Activated CD8-positive, alpha-beta memory T cell treated with anti-CD3 and anti-CD28 coated beads for 36 hours (primary cell): ENCODE results near the gene NFATC4. TPM values are rescaled to one million over a fixed set of nuclear protein-coding genes. Genes with fewer than 3 reads are reported as not detected.

Experiments used
- CTCF ChIA-PET: fragments of 350-600 bp; sonication (Branson Sonifier 250); formaldehyde crosslinking; loops from one replicate; lab custom pipeline; 2021; ENCODE audit warnings: antibody characterized with exemption; lab: Charles Lee
- POLR2A ChIA-PET: fragments of 350-600 bp; sonication (Branson Sonifier 250); formaldehyde crosslinking; loops from one replicate; lab custom pipeline; 2021; ENCODE audit warnings: antibody characterized with exemption; lab: Charles Lee
- total RNA-seq, 2 experiments: library from RNA; stranded (reverse); gene quantifications; one replicate each; pipeline ENCODE4 v1.2.3, GENCODE V29; 2021

Gene NFATC4
- total RNA-seq, 2 experiments from 2014 or later: 0.78 to 0.93 TPM

- CTCF ChIA-PET: interaction anchor here (1.4 to 11.3 kb wide), 2 partner anchors 9 to 95 kb away, joined by 5 to 334 read pairs; partner anchors contain the start of genes ADCY4 and RIPK3
Measured at GRCh38 chr14:24427537-24428508, 59.8 kb downstream of the NFATC4 start.

GRCh38 chr14:24428628-24429394, 60.8 kb downstream of the NFATC4 start:
- ChIA-PET POLR2A (no interaction called here), CTCF (interaction anchor here (0.5 to 11.3 kb wide), 5 partner anchors 13 to 868 kb away, joined by 3 to 334 read pairs (median 16); partner anchors contain the start of genes ADCY4, RIPK3, SDR39U1 and TINF2)

More at GRCh38 chr14:24427537-24428508, 59.8 kb downstream of the NFATC4 start:
- POLR2A ChIA-PET: no interaction called here

Other genes starting within 250 kb of the NFATC4 start
- under 1 TPM; 0.31 to 0.46 TPM for gene FITM1, start 237.5 kb upstream of the NFATC4 start, total RNA-seq
- 100 to 1,000 TPM; 334 to 335 TPM for gene PSME1, start 232.0 kb upstream of the NFATC4 start, total RNA-seq
- 10 to 100 TPM; 38.5 to 38.9 TPM for gene EMC9, start 226.6 kb upstream of the NFATC4 start, total RNA-seq
- 100 to 1,000 TPM; 381 to 388 TPM for gene PSME2, start 221.6 kb upstream of the NFATC4 start, total RNA-seq
- 10 to 100 TPM; 75.5 to 80.8 TPM for gene RNF31, start 220.7 kb upstream of the NFATC4 start, total RNA-seq
- 10 to 100 TPM; 52.4 to 54.5 TPM for gene IRF9, start 206.9 kb upstream of the NFATC4 start, total RNA-seq
- gene REC8, start 196.1 kb upstream of the NFATC4 start, total RNA-seq: 10 to 100 TPM; 27.5 to 31.3 TPM
- 100 to 1,000 TPM; 166 to 168 TPM for gene IPO4, start 179.4 kb upstream of the NFATC4 start, total RNA-seq
- gene TM9SF1, start 172.7 kb upstream of the NFATC4 start, total RNA-seq: 10 to 100 TPM; 30.6 to 30.7 TPM
- under 1 TPM; 0.27 TPM for gene TSSK4, start 162.5 kb upstream of the NFATC4 start, total RNA-seq
- gene CHMP4A, start 154.7 kb upstream of the NFATC4 start, total RNA-seq: 10 to 100 TPM; 73.7 to 75.8 TPM
- 10 to 100 TPM; 14.9 to 17.4 TPM for gene MDP1, start 152.1 kb upstream of the NFATC4 start, total RNA-seq
- 100 to 1,000 TPM; 220 to 231 TPM for gene NEDD8, start 135.8 kb upstream of the NFATC4 start, total RNA-seq
- gene GMPR2, start 135.3 kb upstream of the NFATC4 start, total RNA-seq: 10 to 100 TPM; 39.9 to 45.7 TPM
- 10 to 100 TPM; 82.1 to 93.1 TPM for gene TINF2, start 125.6 kb upstream of the NFATC4 start, total RNA-seq
- gene TGM1, start 105.0 kb upstream of the NFATC4 start, total RNA-seq: 1 to 10 TPM; 2.6 to 3.2 TPM
- gene RABGGTA, start 96.6 kb upstream of the NFATC4 start, total RNA-seq: 10 to 100 TPM; 33.0 to 37.9 TPM
- gene DHRS1, start 68.4 kb upstream of the NFATC4 start, total RNA-seq: 1 to 10 TPM; 7.8 to 9.0 TPM
- gene NOP9, start 68.3 kb upstream of the NFATC4 start, total RNA-seq: 10 to 100 TPM; 46.1 to 49.3 TPM
- 10 to 100 TPM; 14.2 to 14.4 TPM for gene CIDEB, start 60.2 kb upstream of the NFATC4 start, total RNA-seq
- 10 to 100 TPM in 1 of 2 experiments, 1 to 10 TPM in 1; 9.3 to 10.4 TPM for gene LTB4R2, start 58.0 kb upstream of the NFATC4 start, total RNA-seq
- gene LTB4R, start 56.7 kb upstream of the NFATC4 start, total RNA-seq: 10 to 100 TPM; 12.5 to 13.7 TPM
- 1 to 10 TPM in 1 of 2 experiments, under 1 TPM in 1; 0.78 to 1.3 TPM for gene ADCY4, start 33.1 kb upstream of the NFATC4 start, total RNA-seq
- 1 to 10 TPM; 8.2 to 9.7 TPM for gene RIPK3, start 28.2 kb upstream of the NFATC4 start, total RNA-seq
- gene NYNRIN, start 30.8 kb downstream of the NFATC4 start, total RNA-seq: under 1 TPM; 0.06 TPM
- gene CBLN3, start 61.5 kb downstream of the NFATC4 start, total RNA-seq: 1 to 10 TPM; 8.1 to 8.9 TPM
- gene KHNYN, start 61.8 kb downstream of the NFATC4 start, total RNA-seq: 10 to 100 TPM; 53.4 to 57.9 TPM
- 10 to 100 TPM; 53.2 to 59.0 TPM for gene SDR39U1, start 74.6 kb downstream of the NFATC4 start, total RNA-seq
- not detected for gene CMA1, start 140.1 kb downstream of the NFATC4 start, total RNA-seq
- gene CTSG, start 208.1 kb downstream of the NFATC4 start, total RNA-seq: not detected
- 100 to 1,000 TPM; 151 to 156 TPM for gene GZMH, start 241.5 kb downstream of the NFATC4 start, total RNA-seq